A673 (cell line): ENCODE results near the gene DEDD2. TPM values are rescaled to one million over a fixed set of nuclear protein-coding genes. Genes with fewer than 3 reads are reported as not detected.
"Not testable (repeated sequence)": the region's sequence is repeated elsewhere in the genome, so short reads cannot be mapped to it uniquely, and the experiment has no call there.

ENCODE experiments used
- Bru-seq: library from RNA; stranded (reverse); fragments of 400-500 nt; gene quantifications from one replicate; lab custom pipeline; 2021; lab: Mats Ljungman, UMichigan
- BruChase-seq, 2 experiments: library from RNA; stranded (reverse); fragments of 400-500 nt; gene quantifications; one replicate each; lab custom pipeline; 2021; lab: Mats Ljungman, UMichigan
- BruUV-seq: library from RNA; stranded (reverse); fragments of 400-500 nt; replicated peaks from 2 replicates; lab custom pipeline; 2021; lab: Mats Ljungman, UMichigan
- CTCF ChIA-PET: fragments of 300-600 bp; sonication (Branson Sonifier 250); formaldehyde crosslinking; loops from one replicate; lab custom pipeline; 2022; ENCODE audit warnings: antibody characterized with exemption; lab: Charles Lee
- POLR2A ChIA-PET: fragments of 300-600 bp; sonication (Branson Sonifier 250); formaldehyde crosslinking; loops from one replicate; lab custom pipeline; 2022; ENCODE audit warnings: antibody characterized with exemption; ENCODE audit not compliant: low non-redundant PET; lab: Charles Lee
- DNase-seq: peaks from one replicate; pipeline ENCODE4 v3.0.0-alpha.2; 2015; ENCODE audit warnings: low spot score
- H3K27ac ChIP-seq: fragments of 200-600 bp; sonication (generic); 2 replicates; pipeline ENCODE4 v1.5.1; 2016; ENCODE audit warnings: mixed run types, low read depth, mild to moderate bottlenecking, mixed read lengths, antibody characterized with exemption, low read length; ENCODE audit not compliant: poor library complexity, severe bottlenecking
- H3K27me3 ChIP-seq: fragments of 200-600 bp; sonication (generic); replicated peaks from 2 replicates; pipeline ENCODE4 v1.6.1; 2017; ENCODE audit warnings: mixed run types, low read depth, mild to moderate bottlenecking, mixed read lengths, antibody characterized with exemption, low read length; ENCODE audit not compliant: insufficient read depth, poor library complexity
- H3K36me3 ChIP-seq: fragments of 200-600 bp; sonication (generic); 2 replicates; pipeline ENCODE4 v1.6.1; 2016; ENCODE audit warnings: mixed run types, mild to moderate bottlenecking, mixed read lengths, antibody characterized with exemption, low read length; ENCODE audit not compliant: insufficient read depth, poor library complexity, severe bottlenecking
- H3K4me1 ChIP-seq: fragments of 200-600 bp; sonication (generic); 2 replicates; pipeline ENCODE4 v1.6.1; 2017; ENCODE audit warnings: mixed run types, mild to moderate bottlenecking, mixed read lengths, antibody characterized with exemption, low read length; ENCODE audit not compliant: insufficient read depth, poor library complexity, severe bottlenecking
- H3K4me3 ChIP-seq: fragments of 200-600 bp; sonication (generic); 2 replicates; pipeline ENCODE4 v1.5.1; 2016; ENCODE audit warnings: low read depth, mixed run types, mild to moderate bottlenecking, mixed read lengths, low read length; ENCODE audit not compliant: poor library complexity, severe bottlenecking
- H3K9me3 ChIP-seq: fragments of 200-600 bp; sonication (generic); 2 replicates; pipeline ENCODE4 v1.6.1; 2016; ENCODE audit warnings: mixed run types, low read depth, mild to moderate bottlenecking, mixed read lengths, antibody characterized with exemption, low read length; ENCODE audit not compliant: poor library complexity, severe bottlenecking
- CTCF ChIP-seq: fragments of 300-800, 200-600 bp; sonication (generic); conservative IDR thresholded peaks from 2 replicates; pipeline ENCODE4 v1.5.1; 2017; ENCODE audit warnings: low read depth, mild to moderate bottlenecking, antibody characterized with exemption, low read length, moderate library complexity, mixed read lengths
- EZH2 ChIP-seq: fragments of 200-600 bp; sonication (generic); IDR thresholded peaks from 2 replicates; pipeline ENCODE4 v1.6.1; 2017; ENCODE audit warnings: borderline replicate concordance, low read depth, mild to moderate bottlenecking, mixed read lengths, antibody characterized with exemption, low read length; ENCODE audit not compliant: poor library complexity, severe bottlenecking
- intact Hi-C: fragments of 100-400 bp; cut with micrococcal nuclease; formaldehyde crosslinking; loops from one replicate; pipeline ENCODE4 v1.10.0; 2022; ENCODE audit not compliant: unreplicated experiment
- long read RNA-seq: library from polyadenylated mRNA; stranded (forward); transcript quantifications from one replicate; pipeline ENCODE4 v2.0.0, GENCODE V29; 2022
- total RNA-seq: library from RNA; stranded (reverse); gene quantifications from 2 replicates; pipeline ENCODE4 v1.2.3, GENCODE V29; 2021

DEDD2 gene
- 32.1 and 35.2 TPM in 2 replicates for total RNA-seq
- Bru-seq, nascent RNA: percentile 56 among the genes with signal in this experiment
- percentile 65 among the genes with signal in this experiment for BruChase-seq, experiment 1, labeled RNA remaining after a 2-hour chase
- percentile 63 among the genes with signal in this experiment for BruChase-seq, experiment 2, labeled RNA remaining after a 6-hour chase
- long read RNA-seq, transcript DEDD2-203 (4 exons, 1,586 nt): minor isoform, 24 of 124 reads
- long read RNA-seq, transcript DEDD2-205 (5 exons, 1,183 nt): major isoform, 57 of 124 reads
- long read RNA-seq, transcript DEDD2-201 (5 exons, 1,882 nt): minor isoform, 7 of 124 reads
- long read RNA-seq, partial matches to known transcripts: 1 of 124 reads
- long read RNA-seq, other reads (novel, unspliced or antisense): 33 of 124 reads

GRCh38 chr19:42217520-42218437, at the start of gene DEDD2:
Gene DEDD2 (minus strand): TSS chr19:42217677. CDS start chr19:42217007, 670 bp downstream.
- intact Hi-C loops: no loop called here
- no peak for TF ChIP-seq CTCF
- no peak for TF ChIP-seq EZH2
- Histone ChIP-seq H3K36me3 (peaks cover 25% of the 10 kb centered on the region), H3K27me3 (no peaks in the 10 kb centered on the region), H3K4me1 (peaks cover 31% of the 10 kb centered on the region), H3K9me3 (no peaks in the 10 kb centered on the region), H3K27ac (peak within 1 kb of the TSS; percentile 91), H3K4me3 (peak within 1 kb of the TSS; percentile 96)
- POLR2A ChIA-PET: no interaction called here
- BruUV-seq: no TSS peak
- DNase-seq: peak; percentile 96
- CTCF ChIA-PET: no interaction called here

GRCh38 chr19:42266928-42267603, 49.6 kb upstream of the DEDD2 start:
- H3K4me3 ChIP-seq: peak overlapping the region; percentile 62
- CTCF ChIA-PET, DNase-seq, intact Hi-C loops, H3K27me3 ChIP-seq, H3K36me3 ChIP-seq, H3K9me3 ChIP-seq, BruUV-seq: not testable (repeated sequence)
- H3K4me1 ChIP-seq: peaks cover 18% of the 10 kb centered on the region
- POLR2A ChIA-PET: interaction anchor here (0.7 kb wide), 1 partner anchor 46 kb away, joined by 3 read pairs; no protein-coding TSS in a partner anchor
- peak overlapping the region; percentile 99 for H3K27ac ChIP-seq

DNA sequence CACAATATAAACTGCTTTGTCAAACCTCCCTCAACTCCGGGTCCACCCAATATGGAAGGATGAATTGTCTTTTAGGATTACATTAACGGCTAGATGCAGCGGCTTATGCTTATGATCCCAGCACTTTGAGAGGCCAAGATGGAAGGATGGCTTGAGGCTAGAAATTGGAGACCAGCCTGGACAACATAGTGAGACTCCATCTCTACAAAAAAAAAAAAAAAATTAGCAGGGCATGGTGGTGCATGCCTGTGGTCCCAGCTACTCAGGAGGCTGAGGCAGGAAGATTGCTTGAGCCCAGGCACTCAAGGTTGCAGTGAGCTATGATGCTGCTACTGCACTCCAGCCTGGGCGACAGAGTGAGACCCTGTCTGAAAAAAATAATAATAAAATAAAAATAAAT, 48.6 kb upstream of the DEDD2 start:
- intact Hi-C loops: not testable (repeated sequence)

GRCh38 chr19:42261763-42262162, 44.3 kb upstream of the DEDD2 start:
- POLR2A ChIA-PET: no interaction called here

More for the DNA sequence above, 48.6 kb upstream of the DEDD2 start:
- H3K36me3 ChIP-seq, H3K4me3 ChIP-seq, H3K27me3 ChIP-seq, CTCF ChIA-PET, BruUV-seq, DNase-seq, H3K9me3 ChIP-seq, H3K27ac ChIP-seq, POLR2A ChIA-PET: not testable (repeated sequence)
- H3K4me1 ChIP-seq: peaks cover 18% of the 10 kb centered on the region

More at GRCh38 chr19:42261763-42262162, 44.3 kb upstream of the DEDD2 start:
- no peak overlapping the region for H3K27ac ChIP-seq
- peaks cover 1% of the 10 kb centered on the region for H3K4me1 ChIP-seq
- CTCF ChIA-PET: no interaction called here
- H3K36me3 ChIP-seq: no peaks in the 10 kb centered on the region
- H3K4me3 ChIP-seq: no peak overlapping the region
- no peaks in the 10 kb centered on the region for H3K27me3 ChIP-seq
- no peak for TF ChIP-seq CTCF
- TF ChIP-seq EZH2: no peak
- H3K9me3 ChIP-seq: no peaks in the 10 kb centered on the region
- no peak for DNase-seq
- no TSS peak for BruUV-seq
- intact Hi-C loops: no loop called here
